ENCODE results near the gene URI1. TPM values are rescaled to one million over a fixed set of nuclear protein-coding genes. Genes with fewer than 3 reads are reported as not detected.
"Not testable (repeated sequence)": the region's sequence is repeated elsewhere in the genome, so short reads cannot be mapped to it uniquely, and the experiment has no call there.

URI1 gene
- total RNA-seq, 1 experiment from 2014 or later, result 76.2 TPM

GRCh38 chr19:30028118-30028991 is 86.3 kb downstream of the URI1 start:
- peaks cover 7% of the 10 kb centered on the region for H3K36me3 ChIP-seq
- H3K4me3 ChIP-seq, result no peak overlapping the region
- H3K9me3 ChIP-seq (replicated peaks), result no peaks in the 10 kb centered on the region
- DNase-seq (ENCODE audit: low read depth in 1 of 2, low spot score in 2 of 2), result no peak
- H3K27me3 ChIP-seq (replicated peaks), result no peaks in the 10 kb centered on the region
- no peak overlapping the region for H3K27ac ChIP-seq
- H3K4me1 ChIP-seq (replicated peaks), result peaks cover 29% of the 10 kb centered on the region

- DNase-seq (ENCODE audit: low read depth in 1 of 2, low spot score in 2 of 2), result no peak
- no peak overlapping the region for H3K4me3 ChIP-seq
- no peaks in the 10 kb centered on the region for H3K27me3 ChIP-seq (replicated peaks)
- no peaks in the 10 kb centered on the region for H3K9me3 ChIP-seq (replicated peaks)
- peaks cover 7% of the 10 kb centered on the region for H3K36me3 ChIP-seq
- H3K4me1 ChIP-seq (replicated peaks), result peaks cover 29% of the 10 kb centered on the region
- H3K27ac ChIP-seq, result peak overlapping the region; percentile 95
Measured at GRCh38 chr19:30028992-30029343, 86.9 kb downstream of the URI1 start.

- H3K4me1 ChIP-seq (replicated peaks), result peaks cover 29% of the 10 kb centered on the region
- H3K36me3 ChIP-seq, result peaks cover 7% of the 10 kb centered on the region
- peak; percentile 85 to 93 for DNase-seq (ENCODE audit: low read depth in 1 of 2, low spot score in 2 of 2)
- peak overlapping the region; percentile 95 for H3K27ac ChIP-seq
- H3K9me3 ChIP-seq (replicated peaks), result no peaks in the 10 kb centered on the region
- H3K27me3 ChIP-seq (replicated peaks), result no peaks in the 10 kb centered on the region
- H3K4me3 ChIP-seq, result no peak overlapping the region
Measured at GRCh38 chr19:30029721-30030510, 87.9 kb downstream of the URI1 start.

- Histone ChIP-seq H3K36me3 (peaks cover 7% of the 10 kb centered on the region), H3K4me3 (no peak overlapping the region), H3K27ac (no peak overlapping the region), H3K9me3 (replicated peaks) (no peaks in the 10 kb centered on the region), H3K4me1 (replicated peaks) (peaks cover 24% of the 10 kb centered on the region), H3K27me3 (replicated peaks) (no peaks in the 10 kb centered on the region)
- DNase-seq (ENCODE audit: low read depth in 1 of 2, low spot score in 2 of 2), result no peak
Measured at GRCh38 chr19:30034321-30034720, 92.3 kb downstream of the URI1 start.

GRCh38 chr19:30036154-30037129 is 94.4 kb downstream of the URI1 start:
- no peaks in the 10 kb centered on the region for H3K9me3 ChIP-seq (replicated peaks)
- H3K27me3 ChIP-seq (replicated peaks), result no peaks in the 10 kb centered on the region
- H3K27ac ChIP-seq, result no peak overlapping the region
- no peak overlapping the region for H3K4me3 ChIP-seq
- H3K36me3 ChIP-seq, result peaks cover 7% of the 10 kb centered on the region
- DNase-seq (ENCODE audit: low read depth in 1 of 2, low spot score in 2 of 2), result no peak
- H3K4me1 ChIP-seq (replicated peaks), result peaks cover 5% of the 10 kb centered on the region

- no peaks in the 10 kb centered on the region for H3K9me3 ChIP-seq (replicated peaks)
- no peak overlapping the region for H3K27ac ChIP-seq
- DNase-seq (ENCODE audit: low read depth in 1 of 2, low spot score in 2 of 2), result no peak
- H3K4me3 ChIP-seq, result no peak overlapping the region
- H3K4me1 ChIP-seq (replicated peaks), result no peaks in the 10 kb centered on the region
- no peaks in the 10 kb centered on the region for H3K27me3 ChIP-seq (replicated peaks)
- H3K36me3 ChIP-seq, result no peaks in the 10 kb centered on the region; the same call in 1 of the 2 replicates
Measured at GRCh38 chr19:30037835-30038234, 95.8 kb downstream of the URI1 start.

GRCh38 chr19:30041931-30042330 is 99.9 kb downstream of the URI1 start:
- H3K9me3 ChIP-seq (replicated peaks); H3K36me3 ChIP-seq; H3K4me3 ChIP-seq; H3K27me3 ChIP-seq (replicated peaks); DNase-seq (ENCODE audit: low read depth in 1 of 2, low spot score in 2 of 2); H3K4me1 ChIP-seq (replicated peaks); H3K27ac ChIP-seq: not testable (repeated sequence)

- not testable (repeated sequence) for H3K27ac ChIP-seq; H3K27me3 ChIP-seq (replicated peaks); H3K4me1 ChIP-seq (replicated peaks); DNase-seq (ENCODE audit: low read depth in 1 of 2, low spot score in 2 of 2); H3K9me3 ChIP-seq (replicated peaks); H3K36me3 ChIP-seq; H3K4me3 ChIP-seq
Measured at GRCh38 chr19:30043008-30043407, 101.0 kb downstream of the URI1 start.

GRCh38 chr19:30044273-30045248 is 102.5 kb downstream of the URI1 start:
- H3K9me3 ChIP-seq (replicated peaks), result no peaks in the 10 kb centered on the region
- no peak overlapping the region for H3K27ac ChIP-seq
- no peaks in the 10 kb centered on the region for H3K27me3 ChIP-seq (replicated peaks)
- no peaks in the 10 kb centered on the region for H3K4me1 ChIP-seq (replicated peaks)
- H3K4me3 ChIP-seq, result no peak overlapping the region
- H3K36me3 ChIP-seq, result no peaks in the 10 kb centered on the region
- DNase-seq (ENCODE audit: low read depth in 1 of 2, low spot score in 2 of 2), result no peak

GRCh38 chr19:30046522-30046921 is 104.5 kb downstream of the URI1 start:
- no peak for DNase-seq (ENCODE audit: low read depth in 1 of 2, low spot score in 2 of 2)
- H3K4me3 ChIP-seq, result no peak overlapping the region

GRCh38 chr19:30047432-30047831 is 105.4 kb downstream of the URI1 start:
- no peak overlapping the region for H3K27ac ChIP-seq

More at GRCh38 chr19:30046522-30046921, 104.5 kb downstream of the URI1 start:
- Histone ChIP-seq H3K36me3 (no peaks in the 10 kb centered on the region), H3K9me3 (replicated peaks) (no peaks in the 10 kb centered on the region), H3K27ac (no peak overlapping the region), H3K27me3 (replicated peaks) (no peaks in the 10 kb centered on the region), H3K4me1 (replicated peaks) (no peaks in the 10 kb centered on the region)

GRCh38 chr19:30049226-30049625 is 107.2 kb downstream of the URI1 start:
- Histone ChIP-seq H3K4me3 (no peak overlapping the region), H3K36me3 (no peaks in the 10 kb centered on the region), H3K4me1 (replicated peaks) (no peaks in the 10 kb centered on the region), H3K9me3 (replicated peaks) (no peaks in the 10 kb centered on the region), H3K27me3 (replicated peaks) (no peaks in the 10 kb centered on the region), H3K27ac (no peak overlapping the region)
- DNase-seq (ENCODE audit: low read depth in 1 of 2, low spot score in 2 of 2), result no peak

More at GRCh38 chr19:30047432-30047831, 105.4 kb downstream of the URI1 start:
- Histone ChIP-seq H3K4me3 (no peak overlapping the region), H3K4me1 (replicated peaks) (no peaks in the 10 kb centered on the region), H3K36me3 (no peaks in the 10 kb centered on the region), H3K9me3 (replicated peaks) (no peaks in the 10 kb centered on the region), H3K27me3 (replicated peaks) (no peaks in the 10 kb centered on the region)
- DNase-seq (ENCODE audit: low read depth in 1 of 2, low spot score in 2 of 2), result no peak

Measured in SJSA1 (cell line).